Fibroblast of skin of right biceps (primary cell): Measurements from ENCODE around the gene TELO2.
A peak's percentile ranks its signal among the peaks of the same experiment; 100 is the strongest.

Experiments
- DNase-seq: peaks from one replicate; pipeline ENCODE4 v3.0.0-alpha.2; 2013

The TELO2 gene

DNA sequence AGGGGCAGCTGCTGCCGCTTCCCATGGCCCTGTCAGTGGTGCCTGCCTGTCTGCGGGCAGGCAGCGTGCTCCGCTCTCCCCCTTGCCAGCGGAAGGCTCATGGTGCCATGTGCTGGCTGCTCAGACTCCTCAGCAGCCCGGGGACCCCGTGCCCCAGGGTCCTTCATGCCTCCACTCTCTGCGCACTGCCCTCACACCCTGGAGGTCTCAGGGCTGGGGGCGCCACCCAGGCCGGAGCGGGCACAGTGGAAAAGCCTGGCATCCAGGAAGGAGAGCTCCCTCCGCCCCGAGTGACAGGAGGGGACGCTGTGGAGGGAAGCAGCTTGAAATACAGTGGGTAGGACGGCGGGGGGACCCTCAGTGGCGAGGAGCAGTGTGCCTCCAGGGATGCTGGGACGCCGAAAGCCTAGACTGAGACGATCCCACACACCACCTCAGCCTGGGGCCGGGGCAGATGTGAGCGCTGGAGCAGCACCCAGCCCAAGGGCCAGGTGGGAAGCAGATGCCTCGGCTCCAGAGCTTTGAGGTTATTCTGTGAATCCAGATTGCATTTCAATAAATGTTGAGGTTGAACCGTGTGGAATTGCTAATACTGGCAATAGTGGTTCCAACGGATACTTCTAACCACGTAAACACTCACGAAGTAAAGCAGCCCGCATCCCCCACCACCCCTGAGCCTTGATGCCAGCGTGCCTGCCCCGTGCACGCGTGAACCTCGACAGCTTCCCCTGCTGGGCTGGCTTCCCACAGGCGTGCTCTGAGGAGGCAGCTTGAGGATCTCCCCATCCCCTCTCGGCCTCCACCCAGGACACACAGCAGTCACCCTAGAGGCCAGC, 46.8 kb downstream of the TELO2 start:
- no peak for DNase-seq

DNA sequence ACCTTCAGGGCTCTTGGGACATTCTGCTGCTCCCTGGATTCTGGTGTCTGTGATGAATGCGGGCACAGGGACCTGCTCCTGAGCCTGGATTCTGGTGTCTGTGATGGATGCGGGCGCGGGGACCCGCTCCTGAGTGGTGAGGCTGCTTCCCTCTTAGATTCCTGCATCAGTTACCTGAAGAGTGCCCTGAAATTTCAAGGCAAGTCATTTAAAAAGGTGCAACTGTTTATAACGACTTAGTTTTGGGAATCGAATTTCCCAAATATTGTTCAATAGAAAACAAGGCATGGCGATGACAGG, 47.3 kb downstream of the TELO2 start:
- DNase-seq: no peak

DNA sequence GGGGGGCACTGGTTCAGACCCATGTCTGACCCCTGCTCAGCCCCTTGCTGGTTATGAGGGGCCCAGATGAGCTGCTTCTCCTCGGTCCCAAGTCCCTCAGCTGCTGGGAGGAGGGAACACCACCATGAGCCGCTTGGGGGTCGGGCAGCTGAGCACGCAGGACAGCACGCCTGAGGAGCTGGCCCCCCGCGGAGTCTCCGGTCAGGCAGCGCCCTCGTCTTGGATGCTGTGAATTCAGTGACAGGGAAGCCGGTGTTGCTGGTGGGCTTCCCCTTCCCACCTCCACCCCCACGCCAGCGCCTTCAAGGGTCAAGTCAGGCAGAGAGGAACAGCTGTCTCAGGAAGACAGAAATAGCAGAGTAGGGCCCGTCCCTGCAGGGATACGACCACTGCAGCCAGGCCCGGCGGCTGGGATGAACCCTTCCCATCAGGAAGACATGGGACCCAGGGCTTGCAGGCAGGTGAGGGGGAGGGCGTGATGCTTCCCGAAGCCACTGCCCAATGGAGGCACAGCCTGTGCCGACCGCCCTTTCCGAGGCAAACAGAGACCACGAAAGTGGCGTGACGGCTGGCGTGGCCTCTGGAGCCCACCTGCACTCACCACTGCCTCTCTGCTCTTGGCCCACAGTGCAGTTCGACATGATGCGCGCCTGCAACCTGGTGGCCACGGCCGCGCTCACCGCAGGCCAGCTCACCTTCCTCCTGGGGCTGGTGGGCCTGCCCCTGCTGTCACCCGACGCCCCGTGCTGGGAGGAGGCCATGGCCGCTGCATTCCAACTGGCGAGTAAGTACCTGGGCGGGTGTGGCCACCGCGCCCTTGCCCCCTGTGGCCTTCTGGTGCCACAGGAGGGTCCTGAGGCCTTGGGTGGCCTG, 48.4 kb downstream of the TELO2 start:
- DNase-seq: no peak

DNA sequence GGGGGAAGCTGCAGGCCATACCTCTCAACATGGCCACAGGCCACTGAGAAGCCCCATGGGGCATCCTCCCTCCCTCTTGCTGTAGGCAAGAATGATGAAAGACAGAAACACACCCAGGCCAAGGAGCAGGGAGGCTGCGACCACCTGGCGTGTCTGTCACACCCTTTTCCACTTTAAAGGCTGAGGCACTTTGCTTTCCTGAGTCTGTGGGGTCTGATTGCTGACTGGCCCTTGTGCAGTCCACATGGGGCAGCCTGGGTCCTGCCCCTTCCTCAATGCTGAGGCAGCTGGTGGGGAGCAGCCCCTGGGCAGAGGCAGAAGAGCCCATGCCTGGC, 49.0 kb downstream of the TELO2 start:
- no peak for DNase-seq

DNA sequence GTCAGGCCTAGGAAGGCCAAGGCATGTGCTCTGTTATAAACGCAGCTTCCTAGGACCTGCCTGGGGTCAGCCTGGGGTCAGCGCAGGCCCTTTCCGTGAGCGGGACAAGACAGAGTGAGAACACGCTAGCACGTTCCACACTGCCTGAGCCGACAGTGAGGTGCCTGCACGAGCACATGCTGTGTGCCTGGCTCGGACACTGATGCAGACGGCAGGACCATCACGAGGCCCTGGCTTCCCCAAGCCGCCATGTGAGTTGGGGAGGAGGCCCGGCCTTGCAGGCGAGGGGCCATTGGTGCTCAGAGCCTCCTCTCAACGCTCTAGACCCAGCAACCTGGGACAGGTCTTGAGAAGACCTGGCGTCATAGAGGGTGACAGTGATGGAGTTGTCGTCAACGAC, 49.4 kb downstream of the TELO2 start:
- DNase-seq: no peak

DNA sequence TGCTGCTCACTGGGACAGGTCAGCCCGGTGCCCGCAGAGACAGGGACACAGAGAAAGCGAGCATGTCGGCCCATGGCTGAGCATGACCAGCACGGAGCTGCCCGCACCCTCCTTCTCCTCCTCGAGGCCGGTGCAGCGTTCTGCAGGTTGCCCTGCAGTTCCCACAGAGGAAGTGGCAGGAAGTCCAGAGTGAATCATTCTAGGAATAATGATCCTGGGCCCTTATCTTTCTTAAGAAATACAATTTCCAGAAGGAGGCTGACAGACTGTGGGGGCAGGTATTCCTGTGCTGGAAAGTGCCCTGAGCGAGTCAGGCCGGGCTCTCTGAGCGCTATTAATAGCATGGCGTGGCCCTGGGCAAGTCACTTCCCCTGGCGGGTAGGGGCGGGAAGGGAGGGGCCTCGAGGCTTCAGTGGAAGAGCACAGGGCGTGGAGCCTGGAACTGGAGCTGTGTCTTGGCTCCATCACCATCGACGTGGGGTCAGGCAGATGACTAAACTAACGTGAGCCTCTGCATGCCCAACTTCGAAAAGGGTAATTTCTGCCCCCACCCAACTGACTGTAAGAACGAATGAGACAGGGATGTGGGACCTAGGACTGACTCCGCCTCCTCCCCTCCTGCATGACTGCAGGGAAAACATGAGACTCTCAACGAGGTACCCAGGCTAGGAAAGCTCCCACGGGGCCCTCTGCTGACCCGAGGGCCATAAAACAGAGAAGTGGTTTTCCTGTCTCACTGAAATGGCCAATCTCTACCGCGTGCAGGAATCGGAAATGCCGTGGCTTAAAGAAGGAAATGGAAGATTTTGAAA, 50.1 kb downstream of the TELO2 start:
- peak; percentile 83 for DNase-seq

- no peak for DNase-seq
These were observed 52.2 kb downstream of the TELO2 start for GRCh38 chr16:1545044-1546040.

DNA sequence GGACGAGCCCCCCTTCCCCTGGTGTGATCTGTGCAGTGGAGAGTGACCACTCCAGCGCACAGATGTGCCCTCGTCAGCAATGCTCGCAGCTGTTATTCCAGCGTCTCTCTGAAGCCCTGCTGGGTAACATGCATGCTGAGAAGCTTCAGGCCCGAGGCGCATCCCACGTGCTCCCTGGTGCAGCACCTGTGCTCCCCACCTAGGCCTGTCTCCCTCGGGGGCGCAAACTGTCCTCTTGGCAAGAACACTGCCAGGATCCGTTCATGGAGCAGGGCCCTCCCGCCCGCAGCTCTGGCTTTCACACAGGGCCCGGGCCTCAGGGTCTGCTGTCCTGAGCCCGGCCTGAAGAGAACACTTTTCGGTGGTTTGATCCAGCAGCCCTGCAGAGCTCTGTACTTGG, 53.3 kb downstream of the TELO2 start:
- no peak for DNase-seq

DNA sequence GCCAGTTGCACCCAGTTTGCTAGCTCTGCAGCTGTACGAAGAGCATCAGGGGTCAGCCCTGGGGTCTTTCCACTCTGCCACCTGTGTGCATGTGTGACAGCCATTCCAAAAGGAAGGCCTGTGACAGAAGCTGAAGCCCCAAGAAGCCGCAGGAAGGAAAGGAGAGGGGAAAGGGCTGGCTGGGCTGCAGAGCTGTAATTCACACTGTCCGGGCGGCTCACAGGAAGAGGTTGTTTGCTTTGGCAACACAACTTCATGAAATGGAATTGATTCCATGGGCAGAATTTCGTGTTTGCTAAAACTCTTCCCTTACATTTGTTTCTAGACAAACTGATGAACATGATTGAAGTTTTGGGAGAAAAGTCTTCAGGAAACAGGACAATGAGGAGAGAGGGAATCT, 55.1 kb downstream of the TELO2 start:
- DNase-seq: no peak

DNA sequence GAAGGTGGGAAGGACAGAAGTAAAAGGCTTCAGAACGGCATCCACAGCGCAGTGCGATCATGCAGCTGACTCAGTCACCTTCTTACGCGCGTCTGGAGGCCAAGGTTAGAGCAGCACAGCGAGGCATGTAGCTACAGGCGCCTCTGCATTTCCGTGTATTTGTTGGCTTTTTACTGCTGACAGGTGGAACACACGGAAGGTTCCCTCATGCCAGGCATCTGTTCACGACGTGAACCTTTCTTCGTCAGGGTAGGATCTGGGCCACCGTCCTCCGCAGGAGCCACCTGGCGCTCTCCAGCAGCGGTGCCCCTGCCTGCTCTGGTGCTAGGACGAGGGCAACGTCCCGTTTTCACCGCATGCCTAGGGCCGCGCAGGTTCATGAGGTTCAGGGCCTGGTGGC, 55.6 kb downstream of the TELO2 start:
- DNase-seq: no peak

GRCh38 chr16:1550069-1550468, 56.9 kb downstream of the TELO2 start:
- no peak for DNase-seq

DNA sequence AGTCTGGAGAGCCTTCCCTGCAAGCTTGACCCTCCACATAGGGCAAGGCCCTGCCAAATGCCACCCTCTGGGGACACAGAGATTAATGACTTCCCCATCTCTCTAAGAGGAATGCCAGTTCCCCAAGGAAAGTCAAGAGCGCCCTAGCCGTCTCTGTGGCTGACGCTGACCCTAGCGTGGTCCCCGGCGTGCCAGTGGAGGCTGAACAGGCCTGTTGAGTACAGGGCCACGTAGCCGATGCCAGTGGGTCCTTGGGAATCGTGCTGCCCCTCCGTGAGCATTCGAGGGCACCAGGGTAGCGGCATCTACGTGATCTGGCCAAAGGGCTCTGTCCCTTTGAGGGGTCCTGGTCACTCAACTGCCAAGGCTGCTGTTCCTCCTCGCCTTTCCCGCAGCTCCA, 57.5 kb downstream of the TELO2 start:
- DNase-seq: no peak

- no peak for DNase-seq
These were observed 58.0 kb downstream of the TELO2 start for GRCh38 chr16:1551166-1551565.

- DNase-seq: no peak
These were observed 59.0 kb downstream of the TELO2 start for GRCh38 chr16:1552129-1552528.

- DNase-seq: no peak
These were observed 61.0 kb downstream of the TELO2 start for GRCh38 chr16:1553946-1554825.

- no peak for DNase-seq
These were observed 61.8 kb downstream of the TELO2 start for GRCh38 chr16:1554826-1555445.

DNA sequence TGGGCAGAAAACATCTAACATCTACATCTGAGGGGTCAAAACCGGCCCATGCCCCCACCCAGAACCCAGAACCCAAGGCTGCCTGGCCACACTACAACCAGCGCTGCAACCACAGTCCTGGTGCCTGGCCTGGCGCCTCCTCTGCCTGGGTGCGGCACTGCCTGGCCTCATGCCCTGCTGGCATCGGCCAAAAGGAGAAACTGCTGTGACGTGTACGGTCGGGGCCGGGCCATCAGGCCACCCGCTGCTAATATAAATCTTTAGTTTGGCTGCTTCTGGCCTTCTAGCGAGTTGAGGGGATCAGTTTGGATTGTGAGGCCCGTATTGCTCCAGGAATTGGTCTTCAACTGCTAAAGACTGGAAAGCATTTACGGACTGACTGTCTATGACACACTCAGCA, 63.1 kb downstream of the TELO2 start:
- no peak for DNase-seq

GRCh38 chr16:1557074-1557473, 63.9 kb downstream of the TELO2 start:
- no peak for DNase-seq

DNA sequence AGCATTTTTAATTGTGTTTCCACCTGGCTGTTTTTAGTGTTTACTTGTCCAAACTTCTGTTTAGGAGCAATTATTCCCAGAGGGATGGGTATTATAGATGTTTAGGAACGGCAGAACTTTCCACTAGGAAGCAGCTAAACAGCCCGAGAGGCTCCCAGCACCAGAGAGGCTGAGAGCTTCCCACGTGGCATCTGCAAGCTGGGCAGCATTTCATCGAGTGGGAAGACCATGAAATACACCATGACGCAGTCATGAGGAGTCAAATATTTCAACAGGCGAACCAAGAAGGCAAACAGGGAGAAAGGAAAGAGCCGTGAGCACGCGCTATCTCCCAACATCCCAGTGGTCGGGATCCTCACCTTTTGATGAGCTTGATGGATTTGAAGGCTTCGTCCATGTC, 64.4 kb downstream of the TELO2 start:
- no peak for DNase-seq

GRCh38 chr16:1559446-1559975, 66.4 kb downstream of the TELO2 start:
- no peak for DNase-seq
